Loucy (cell line): ENCODE measurements around the gene MISP.

Experiments used
- EZH2phosphoT487 ChIP-seq: fragments of 200-600 bp; IDR thresholded peaks from 2 replicates; pipeline ENCODE4 v1.6.1; 2018; ENCODE audit warnings: antibody characterized with exemption, mild to moderate bottlenecking, moderate library complexity, borderline replicate concordance
- TF ChIP-seq, protein P1 (sequence below): fragments of 200-600 bp; sonication (generic); conservative IDR thresholded peaks from 2 replicates; pipeline ENCODE4 v1.5.1; 2014; ENCODE audit warnings: mild to moderate bottlenecking, antibody characterized with exemption, low read length

DNA sequence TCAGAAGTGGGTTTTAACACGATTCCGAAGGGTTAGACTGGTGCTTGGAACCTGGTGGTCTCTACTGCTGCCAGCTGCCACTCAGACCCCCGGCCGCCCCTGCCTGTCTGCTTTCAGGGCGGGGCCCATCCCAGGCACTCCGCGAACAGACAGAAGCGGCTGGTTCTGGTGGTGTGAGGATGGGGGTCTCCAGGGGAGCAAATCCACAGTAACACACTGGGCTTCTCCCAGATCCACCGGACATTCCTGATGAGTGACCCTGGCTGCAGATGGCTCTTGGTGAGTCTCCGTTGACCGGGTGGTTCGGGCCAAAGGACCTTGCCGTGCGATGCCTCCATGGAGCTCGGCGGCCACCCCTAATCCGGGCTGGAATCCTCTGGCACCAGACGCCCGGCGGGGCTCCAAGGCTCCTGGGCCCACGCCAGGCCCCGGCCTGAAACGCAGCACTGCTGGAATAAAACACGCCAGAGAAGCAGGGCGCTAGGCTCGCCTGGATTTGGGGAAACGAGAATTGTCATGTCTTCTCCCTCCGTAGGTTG is 44.2 kb downstream of the MISP start:
- TF ChIP-seq, protein P1, sequence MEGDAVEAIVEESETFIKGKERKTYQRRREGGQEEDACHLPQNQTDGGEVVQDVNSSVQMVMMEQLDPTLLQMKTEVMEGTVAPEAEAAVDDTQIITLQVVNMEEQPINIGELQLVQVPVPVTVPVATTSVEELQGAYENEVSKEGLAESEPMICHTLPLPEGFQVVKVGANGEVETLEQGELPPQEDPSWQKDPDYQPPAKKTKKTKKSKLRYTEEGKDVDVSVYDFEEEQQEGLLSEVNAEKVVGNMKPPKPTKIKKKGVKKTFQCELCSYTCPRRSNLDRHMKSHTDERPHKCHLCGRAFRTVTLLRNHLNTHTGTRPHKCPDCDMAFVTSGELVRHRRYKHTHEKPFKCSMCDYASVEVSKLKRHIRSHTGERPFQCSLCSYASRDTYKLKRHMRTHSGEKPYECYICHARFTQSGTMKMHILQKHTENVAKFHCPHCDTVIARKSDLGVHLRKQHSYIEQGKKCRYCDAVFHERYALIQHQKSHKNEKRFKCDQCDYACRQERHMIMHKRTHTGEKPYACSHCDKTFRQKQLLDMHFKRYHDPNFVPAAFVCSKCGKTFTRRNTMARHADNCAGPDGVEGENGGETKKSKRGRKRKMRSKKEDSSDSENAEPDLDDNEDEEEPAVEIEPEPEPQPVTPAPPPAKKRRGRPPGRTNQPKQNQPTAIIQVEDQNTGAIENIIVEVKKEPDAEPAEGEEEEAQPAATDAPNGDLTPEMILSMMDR, result no peak
- TF ChIP-seq EZH2phosphoT487, result no peak
